Astrocyte (in vitro differentiated cells and primary cell): ENCODE measurements around the gene PLXNB3. TPM values are rescaled to one million over a fixed set of nuclear protein-coding genes. Genes with fewer than 3 reads are reported as not detected.

Experiments
- DNase-seq: peaks from one replicate; pipeline ENCODE4 v3.0.0-alpha.2; 2010; ENCODE audit warnings: low read depth
- FAIRE-seq: peaks from 2 replicates; lab custom pipeline; 2011; peaks lifted over from hg19 to GRCh38; lab: Jason Lieb, UNC
- H2AFZ ChIP-seq: 2 replicates; pipeline ENCODE4 v1.6.0; 2012; ENCODE audit warnings: low read depth, low read length, inconsistent platforms
- H3K27ac ChIP-seq: 2 replicates; pipeline ENCODE4 v1.5.1; 2011; ENCODE audit warnings: low read depth, low read length, inconsistent platforms
- H3K27me3 ChIP-seq: 2 replicates; pipeline ENCODE4 v1.6.0; 2011; ENCODE audit warnings: low read length, inconsistent platforms; ENCODE audit not compliant: insufficient read depth
- H3K36me3 ChIP-seq: 2 replicates; pipeline ENCODE4 v1.5.1; 2011; ENCODE audit warnings: low read length, inconsistent platforms; ENCODE audit not compliant: insufficient read depth
- H3K4me1 ChIP-seq: 2 replicates; pipeline ENCODE4 v1.5.1; 2011; ENCODE audit warnings: low read length, inconsistent platforms; ENCODE audit not compliant: insufficient read depth
- H3K4me2 ChIP-seq: 2 replicates; pipeline ENCODE4 v1.6.0; 2012; ENCODE audit warnings: low read length, inconsistent platforms
- H3K4me3 ChIP-seq: 2 replicates; pipeline ENCODE4 v1.5.1; 2011; ENCODE audit warnings: low read depth, mild to moderate bottlenecking, low read length, inconsistent platforms; ENCODE audit not compliant: insufficient read depth
- H3K79me2 ChIP-seq: 2 replicates; pipeline ENCODE4 v1.6.0; 2012; ENCODE audit warnings: mild to moderate bottlenecking, low read length, inconsistent platforms; ENCODE audit not compliant: insufficient read depth
- H3K9ac ChIP-seq: 2 replicates; pipeline ENCODE4 v1.6.0; 2012; ENCODE audit warnings: mild to moderate bottlenecking, low read length, inconsistent platforms
- H3K9me3 ChIP-seq: 2 replicates; pipeline ENCODE4 v1.5.1; 2012; ENCODE audit warnings: low read depth, mild to moderate bottlenecking, low read length, inconsistent platforms; ENCODE audit not compliant: insufficient read depth
- H4K20me1 ChIP-seq: 2 replicates; pipeline ENCODE4 v1.6.0; 2012; ENCODE audit warnings: low read length, inconsistent platforms; ENCODE audit not compliant: insufficient read depth
- H3K27ac Mint-ChIP-seq: one replicate; pipeline ENCODE4 v1.8.0; 2021; ENCODE audit warnings: mild to moderate bottlenecking, mixed read lengths; ENCODE audit not compliant: unreplicated experiment
- H3K27me3 Mint-ChIP-seq: one replicate; pipeline ENCODE4 v1.8.0; 2021; ENCODE audit warnings: low read depth, mixed read lengths; ENCODE audit not compliant: unreplicated experiment
- H3K36me3 Mint-ChIP-seq: one replicate; pipeline ENCODE4 v1.8.0; 2021; ENCODE audit warnings: low read depth, mixed read lengths; ENCODE audit not compliant: unreplicated experiment
- H3K4me1 Mint-ChIP-seq: one replicate; pipeline ENCODE4 v1.8.0; 2021; ENCODE audit warnings: low read depth, mixed read lengths; ENCODE audit not compliant: unreplicated experiment
- H3K4me3 Mint-ChIP-seq: one replicate; pipeline ENCODE4 v1.8.0; 2021; ENCODE audit warnings: mild to moderate bottlenecking, moderate library complexity, mixed read lengths; ENCODE audit not compliant: unreplicated experiment
- H3K9me3 Mint-ChIP-seq: one replicate; pipeline ENCODE4 v1.8.0; 2021; ENCODE audit warnings: mild to moderate bottlenecking, mixed read lengths; ENCODE audit not compliant: unreplicated experiment
- CTCF ChIP-seq: IDR thresholded peaks from 2 replicates; pipeline ENCODE4 v1.5.1; 2011; ENCODE audit warnings: low read depth, mild to moderate bottlenecking, inconsistent platforms, low read length, moderate library complexity; ENCODE audit not compliant: insufficient read depth
- EZH2 ChIP-seq: IDR thresholded peaks from 2 replicates; pipeline ENCODE4 v1.6.1; 2012; ENCODE audit warnings: mild to moderate bottlenecking, low read length, inconsistent platforms; ENCODE audit not compliant: insufficient read depth
- total RNA-seq: library from RNA; stranded (reverse); gene quantifications from 2 replicates; pipeline ENCODE4 v1.2.1, GENCODE V29; 2021

Gene PLXNB3
- total RNA-seq, 1 donor from 2014 or later, result 5.3 TPM

- H3K36me3 ChIP-seq, result no peaks in the 10 kb centered on the region
- peaks cover 2% of the 10 kb centered on the region for H3K9me3 Mint-ChIP-seq
- no peak for FAIRE-seq
Measured at GRCh38 chrX:153755136-153755535, 8.9 kb upstream of the PLXNB3 start.

DNA sequence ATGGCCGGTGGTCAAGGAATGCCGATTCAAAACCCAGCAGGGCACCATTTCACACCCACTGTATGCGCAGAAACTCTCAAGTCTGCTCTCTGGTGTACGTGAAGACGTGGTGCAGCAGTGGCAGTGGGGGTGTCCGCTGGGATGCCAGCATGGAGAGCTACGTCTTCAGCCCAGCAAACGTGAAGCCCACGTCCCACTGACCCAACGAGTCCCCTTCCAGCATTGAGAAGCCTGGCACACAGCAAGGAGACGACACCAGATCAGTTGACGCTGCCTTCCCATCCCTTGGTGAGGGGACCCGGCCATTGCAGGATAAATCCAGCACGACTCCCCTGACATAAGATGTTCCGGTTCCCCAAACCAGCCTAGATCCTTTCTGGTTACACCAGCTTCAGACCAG is 2.2 kb upstream of the PLXNB3 start:
- H3K9me3 Mint-ChIP-seq, result no peaks in the 10 kb centered on the region
- FAIRE-seq, result no peak
- no peak for DNase-seq
- Histone ChIP-seq H3K27me3 (no peaks in the 10 kb centered on the region), H2AFZ (no peak overlapping the region), H3K27ac (no peak overlapping the region), H3K4me1 (peaks cover 24% of the 10 kb centered on the region), H3K36me3 (no peaks in the 10 kb centered on the region), H3K9me3 (no peaks in the 10 kb centered on the region), H3K4me2 (no peak overlapping the region), H3K9ac (no peak overlapping the region), H4K20me1 (peaks cover 5% of the 10 kb centered on the region), H3K79me2 (no peaks in the 10 kb centered on the region), H3K4me3 (no peak overlapping the region)
- no peak overlapping the region for H3K4me3 Mint-ChIP-seq
- no peaks in the 10 kb centered on the region for H3K36me3 Mint-ChIP-seq
- H3K4me1 Mint-ChIP-seq, result no peaks in the 10 kb centered on the region
- H3K27ac Mint-ChIP-seq, result no peak overlapping the region
- H3K27me3 Mint-ChIP-seq, result peaks cover 2% of the 10 kb centered on the region
- no peak for TF ChIP-seq CTCF
- no peak for TF ChIP-seq EZH2

More at GRCh38 chrX:153755136-153755535, 8.9 kb upstream of the PLXNB3 start:
- no peak overlapping the region for H3K9ac ChIP-seq
- no peak overlapping the region for H2AFZ ChIP-seq
- no peak for TF ChIP-seq EZH2
- no peak for TF ChIP-seq CTCF
- no peaks in the 10 kb centered on the region for H3K79me2 ChIP-seq
- H3K4me2 ChIP-seq, result no peak overlapping the region
- H3K4me1 ChIP-seq, result no peaks in the 10 kb centered on the region
- Mint-ChIP-seq H3K4me1 (no peaks in the 10 kb centered on the region), H3K27me3 (peaks cover 3% of the 10 kb centered on the region), H3K27ac (no peak overlapping the region), H3K36me3 (peaks cover 2% of the 10 kb centered on the region), H3K4me3 (no peak overlapping the region)
- no peaks in the 10 kb centered on the region for H4K20me1 ChIP-seq
- H3K9me3 ChIP-seq, result no peaks in the 10 kb centered on the region
- no peak for DNase-seq
- H3K27me3 ChIP-seq, result no peaks in the 10 kb centered on the region
- no peak overlapping the region for H3K4me3 ChIP-seq
- no peak overlapping the region for H3K27ac ChIP-seq

DNA sequence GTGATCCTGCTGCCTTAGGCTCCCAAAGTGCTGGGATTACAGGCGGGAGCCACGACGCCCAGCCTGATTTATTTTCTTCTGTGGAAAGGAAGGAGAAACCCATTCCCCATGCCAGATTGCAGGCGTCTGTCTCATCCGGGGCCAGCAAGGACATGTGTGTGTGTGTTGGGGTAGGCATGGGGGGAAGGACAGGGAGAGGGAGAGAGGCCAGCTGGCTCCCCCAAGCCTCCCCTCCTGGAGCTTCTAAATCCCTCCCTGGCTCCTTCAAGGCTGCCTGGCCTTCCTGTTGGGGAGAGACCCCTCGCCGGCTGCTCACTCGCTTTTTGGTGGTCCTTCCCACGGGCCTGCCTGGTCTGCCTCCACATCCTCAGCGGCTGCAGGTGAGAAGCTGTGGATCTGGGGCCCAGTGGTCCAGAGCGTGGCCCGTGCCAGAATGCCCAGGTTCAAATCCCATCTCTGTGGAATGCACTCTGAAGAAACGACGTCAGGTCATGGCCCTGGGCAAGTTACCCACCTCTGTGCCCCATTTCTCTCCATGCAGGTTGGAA is 1.3 kb upstream of the PLXNB3 start:
- Mint-ChIP-seq H3K4me3 (no peak overlapping the region), H3K4me1 (no peaks in the 10 kb centered on the region), H3K27ac (no peak overlapping the region), H3K27me3 (peaks cover 2% of the 10 kb centered on the region), H3K9me3 (no peaks in the 10 kb centered on the region), H3K36me3 (no peaks in the 10 kb centered on the region)
- H3K27me3 ChIP-seq, result no peaks in the 10 kb centered on the region
- TF ChIP-seq EZH2 (no peak), CTCF (no peak)
- peaks cover 5% of the 10 kb centered on the region for H4K20me1 ChIP-seq
- H3K4me1 ChIP-seq, result peaks cover 25% of the 10 kb centered on the region
- FAIRE-seq (no peak), DNase-seq (no peak)
- H3K4me3 ChIP-seq, result no peak overlapping the region
- H3K27ac ChIP-seq, result no peak overlapping the region
- no peaks in the 10 kb centered on the region for H3K79me2 ChIP-seq
- H3K4me2 ChIP-seq, result no peak overlapping the region
- no peak overlapping the region for H3K9ac ChIP-seq
- H3K9me3 ChIP-seq, result no peaks in the 10 kb centered on the region
- no peaks in the 10 kb centered on the region for H3K36me3 ChIP-seq
- no peak overlapping the region for H2AFZ ChIP-seq
